Neural cell (in vitro differentiated cells): ENCODE measurements around the gene SERPINB12. TPM values are rescaled to one million over a fixed set of nuclear protein-coding genes. Genes with fewer than 3 reads are reported as not detected.

Experiments used
- H2AFZ ChIP-seq: fragments of 200-600, 300-800 bp; sonication (generic), shearing (Covaris generic); 2 replicates; pipeline ENCODE4 v1.6.0; 2014; ENCODE audit warnings: low read depth, mild to moderate bottlenecking, antibody characterized with exemption, low read length, moderate library complexity
- H3F3A ChIP-seq: fragments of 200-600 bp; shearing (Covaris generic); 2 replicates; pipeline ENCODE4 v1.6.1; 2016; ENCODE audit warnings: mild to moderate bottlenecking, moderate library complexity, mixed read lengths, antibody characterized with exemption, low read length; ENCODE audit not compliant: insufficient read depth, poor library complexity, severe bottlenecking
- H3K27ac ChIP-seq: fragments of 200-600, 300-800 bp; sonication (generic), shearing (Covaris generic); 2 replicates; pipeline ENCODE4 v1.5.1; 2014; ENCODE audit warnings: mild to moderate bottlenecking, low read length, moderate library complexity
- H3K27me3 ChIP-seq: fragments of 300-800, 200-600 bp; sonication (generic), shearing (Covaris generic); 2 replicates; pipeline ENCODE4 v1.6.0; 2014; ENCODE audit warnings: mild to moderate bottlenecking, low read depth, low read length, moderate library complexity; ENCODE audit not compliant: insufficient read depth
- H3K36me3 ChIP-seq: fragments of 300-800, 200-600 bp; sonication (generic), shearing (Covaris generic); 2 replicates; pipeline ENCODE4 v1.5.1; 2014; ENCODE audit warnings: mild to moderate bottlenecking, antibody characterized with exemption, low read length, moderate library complexity; ENCODE audit not compliant: insufficient read depth
- H3K4me2 ChIP-seq: fragments of 300-800, 200-600 bp; sonication (generic), shearing (Covaris generic); 2 replicates; pipeline ENCODE4 v1.6.0; 2014; ENCODE audit warnings: mild to moderate bottlenecking, low read length
- H3K4me3 ChIP-seq: fragments of 300-800, 200-600 bp; sonication (generic), shearing (Covaris generic); 2 replicates; pipeline ENCODE4 v1.5.1; 2014; ENCODE audit warnings: mild to moderate bottlenecking, low read length, moderate library complexity
- H3K79me2 ChIP-seq: fragments of 200-600 bp; shearing (Covaris generic); replicated peaks from 2 replicates; pipeline ENCODE4 v1.6.0; 2014; ENCODE audit warnings: mild to moderate bottlenecking, low read length, moderate library complexity; ENCODE audit not compliant: insufficient read depth
- H3K9ac ChIP-seq: fragments of 300-800, 200-600 bp; sonication (generic), shearing (Covaris generic); 2 replicates; pipeline ENCODE4 v1.6.1; 2016; ENCODE audit warnings: mild to moderate bottlenecking, low read length, mixed read lengths
- H3K9me2 ChIP-seq: fragments of 200-600 bp; shearing (Covaris generic); 2 replicates; pipeline ENCODE4 v1.6.1; 2016; ENCODE audit warnings: mild to moderate bottlenecking, low read length, mixed read lengths; ENCODE audit not compliant: insufficient read depth
- H3K9me3 ChIP-seq: fragments of 200-600, 300-800 bp; sonication (generic), shearing (Covaris generic); 2 replicates; pipeline ENCODE4 v1.6.1; 2016; ENCODE audit warnings: mild to moderate bottlenecking, mixed run types, low read length, moderate library complexity, mixed read lengths
- H4K20me1 ChIP-seq: fragments of 200-600 bp; shearing (Covaris generic); 2 replicates; pipeline ENCODE4 v1.6.1; 2016; ENCODE audit warnings: mild to moderate bottlenecking, mixed run types; ENCODE audit not compliant: insufficient read depth
- CTCF ChIP-seq: fragments of 450-650 bp; IDR thresholded peaks from 2 replicates; pipeline ENCODE4 v1.5.1; 2014; ENCODE audit warnings: antibody characterized with exemption, mild to moderate bottlenecking, moderate library complexity; ENCODE audit not compliant: poor library complexity, severe bottlenecking
- EP300 ChIP-seq: fragments of 450-650 bp; conservative IDR thresholded peaks from 2 replicates; pipeline ENCODE4 v1.6.1; 2014; ENCODE audit warnings: antibody characterized with exemption, mild to moderate bottlenecking, moderate library complexity; ENCODE audit not compliant: poor library complexity, severe bottlenecking
- EZH2 ChIP-seq: fragments of 200-600, 300-800 bp; shearing (Covaris generic), sonication (generic); IDR thresholded peaks from 2 replicates; pipeline ENCODE4 v1.6.1; 2014; ENCODE audit warnings: antibody characterized with exemption, low read length, borderline replicate concordance, mild to moderate bottlenecking; ENCODE audit not compliant: insufficient read depth, poor library complexity, severe bottlenecking
- MXI1 ChIP-seq: fragments of 450-650 bp; conservative IDR thresholded peaks from 2 replicates; pipeline ENCODE4 v1.6.1; 2014; ENCODE audit warnings: antibody characterized with exemption, mild to moderate bottlenecking; ENCODE audit not compliant: poor library complexity, severe bottlenecking
- POLR2AphosphoS5 ChIP-seq: IDR thresholded peaks from 2 replicates; pipeline ENCODE4 v1.6.1; 2012
- RAD21 ChIP-seq: fragments of 450-650 bp; conservative IDR thresholded peaks from 2 replicates; pipeline ENCODE4 v1.6.1; 2014; ENCODE audit warnings: antibody characterized with exemption, mild to moderate bottlenecking, moderate library complexity
- REST ChIP-seq: IDR thresholded peaks from 2 replicates; pipeline ENCODE4 v1.6.1; 2012; ENCODE audit warnings: borderline replicate concordance
- SMC3 ChIP-seq: fragments of 450-650 bp; conservative IDR thresholded peaks from 2 replicates; pipeline ENCODE4 v1.6.1; 2014; ENCODE audit warnings: antibody characterized with exemption, mild to moderate bottlenecking, moderate library complexity; ENCODE audit not compliant: poor library complexity
- TAF1 ChIP-seq: IDR thresholded peaks from 2 replicates; pipeline ENCODE4 v1.6.1; 2012; ENCODE audit warnings: low read depth
- polyA plus RNA-seq: library from polyadenylated mRNA; depleted of rRNA; stranded (reverse); fragments of >200 nt; gene quantifications from 2 replicates; pipeline ENCODE4 v1.2.3, GENCODE V29; 2014

SERPINB12 gene
- polyA plus RNA-seq, 1 donor from 2014 or later: not detected

GRCh38 chr18:63514888-63515678 lies 27.1 kb upstream of the SERPINB12 start:
- TF ChIP-seq EP300 (no peak), TAF1 (no peak), RAD21 (no peak), POLR2AphosphoS5 (no peak), MXI1 (no peak), REST (no peak), CTCF (no peak)
- H4K20me1 ChIP-seq: no peaks in the 10 kb centered on the region
- H3K27me3 ChIP-seq: no peaks in the 10 kb centered on the region
- no peak overlapping the region for H2AFZ ChIP-seq
- no peak overlapping the region for H3K9ac ChIP-seq
- no peak overlapping the region for H3K27ac ChIP-seq
- H3F3A ChIP-seq: no peaks in the 10 kb centered on the region
- H3K9me2 ChIP-seq: no peaks in the 10 kb centered on the region
- H3K4me3 ChIP-seq: no peak overlapping the region
- no peak overlapping the region for H3K4me2 ChIP-seq
- no peaks in the 10 kb centered on the region for H3K9me3 ChIP-seq
- H3K79me2 ChIP-seq: no peaks in the 10 kb centered on the region
- no peaks in the 10 kb centered on the region for H3K36me3 ChIP-seq

- Histone ChIP-seq H2AFZ (no peak overlapping the region), H3K79me2 (no peaks in the 10 kb centered on the region), H3F3A (no peaks in the 10 kb centered on the region), H3K36me3 (no peaks in the 10 kb centered on the region), H3K27me3 (no peaks in the 10 kb centered on the region), H3K9me3 (no peaks in the 10 kb centered on the region), H3K4me2 (no peak overlapping the region), H4K20me1 (no peaks in the 10 kb centered on the region), H3K4me3 (no peak overlapping the region), H3K9me2 (no peaks in the 10 kb centered on the region), H3K27ac (no peak overlapping the region), H3K9ac (no peak overlapping the region)
- TF ChIP-seq CTCF: no peak
- TF ChIP-seq TAF1: no peak
- no peak for TF ChIP-seq EP300
- TF ChIP-seq SMC3: no peak
- no peak for TF ChIP-seq EZH2
- TF ChIP-seq MXI1: no peak
- TF ChIP-seq POLR2AphosphoS5: no peak
- TF ChIP-seq REST: no peak
- TF ChIP-seq RAD21: no peak
Measured at GRCh38 chr18:63515801-63516200, 26.4 kb upstream of the SERPINB12 start.
